Tibial artery (tissue), 4 donors: Measurements from ENCODE around the gene OSBPL3.
A peak's percentile ranks its signal among the peaks of the same experiment; 100 is the strongest.

Experiments
- DNase-seq, 2 donors: peaks; one replicate each; pipeline ENCODE4 v3.0.0-alpha.2; 2019
- H3K27ac ChIP-seq, 2 donors: fragments of 200-600 bp; sonication (generic) in 1 of 2; 1 replicate in 1 of 2; 2 replicates in 1 of 2; pipeline ENCODE4 v1.5.1; 2018 to 2019; ENCODE audit warnings: mild to moderate bottlenecking in 1 of 2
- H3K27me3 ChIP-seq, 2 donors: fragments of 200-600 bp; sonication (generic) in 1 of 2; one replicate each; pipeline versions ENCODE4 v1.5.1 to v1.6.0; 2016 to 2019
- H3K36me3 ChIP-seq, 3 donors: fragments of 200-600 bp; sonication (generic) in 2 of 3; one replicate each; pipeline ENCODE4 v1.5.1; 2016 to 2019; ENCODE audit warnings: mild to moderate bottlenecking in 2 of 3
- H3K4me1 ChIP-seq, 4 donors: fragments of 200-600 bp; sonication (generic) in 2 of 4; 1 replicate in 3 of 4; 2 replicates in 1 of 4; pipeline ENCODE4 v1.5.1; 2016 to 2019
- H3K4me3 ChIP-seq, 2 donors: fragments of 200-600 bp; sonication (generic) in 1 of 2; 1 replicate in 1 of 2; 2 replicates in 1 of 2; pipeline ENCODE4 v1.5.1; 2018 to 2019; ENCODE audit warnings: mild to moderate bottlenecking in 2 of 2
- H3K9me3 ChIP-seq, 3 donors: fragments of 200-600 bp; sonication (generic) in 1 of 3; one replicate each; pipeline ENCODE4 v1.5.1; 2016 to 2019
- intact Hi-C: fragments of 100-400 bp; cut with DNase I; formaldehyde crosslinking; loops from one replicate; pipeline ENCODE4 v1.15.0; 2023; ENCODE audit warnings: low total_unique reads
- TF ChIP-seq, protein P1 (sequence below), 2 experiments: fragments of 200-600 bp in 1 of 2; fragments of 450-650 bp in 1 of 2; IDR thresholded peaks; one replicate each; pipeline ENCODE4 v1.5.1; 2017 to 2019; ENCODE audit warnings: antibody characterized with exemption in 2 of 2, mild to moderate bottlenecking in 1 of 2, moderate library complexity in 1 of 2

Gene OSBPL3

DNA sequence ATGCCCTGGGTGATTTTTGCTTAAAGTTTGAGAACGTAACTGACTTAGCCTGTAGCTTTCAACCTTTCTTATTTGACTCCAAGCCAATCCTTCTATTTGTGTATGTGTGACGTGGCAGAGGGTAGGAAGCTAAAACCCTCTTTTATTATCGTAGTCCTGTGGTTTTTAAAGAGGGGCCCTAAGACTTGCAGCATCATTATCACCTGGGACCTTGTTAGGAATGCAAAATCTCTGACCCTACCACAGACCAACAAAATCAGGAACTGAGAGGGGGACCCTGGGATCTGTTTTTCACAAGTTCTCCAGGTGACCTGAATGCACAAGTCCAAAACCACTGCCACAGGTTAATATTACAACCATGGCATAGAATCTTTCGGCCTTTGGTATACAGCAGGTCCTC is 80.1 kb downstream of the OSBPL3 start:
- H3K27me3 ChIP-seq, result no peaks in the 10 kb centered on the region
- no peak overlapping the region for H3K27ac ChIP-seq
- intact Hi-C loops, result loop anchor here (5.0 kb wide), 1 partner anchor 682 kb away; no protein-coding TSS in a partner anchor
- no peaks in the 10 kb centered on the region for H3K9me3 ChIP-seq
- H3K4me1 ChIP-seq, result no peaks in the 10 kb centered on the region
- TF ChIP-seq, protein P1, sequence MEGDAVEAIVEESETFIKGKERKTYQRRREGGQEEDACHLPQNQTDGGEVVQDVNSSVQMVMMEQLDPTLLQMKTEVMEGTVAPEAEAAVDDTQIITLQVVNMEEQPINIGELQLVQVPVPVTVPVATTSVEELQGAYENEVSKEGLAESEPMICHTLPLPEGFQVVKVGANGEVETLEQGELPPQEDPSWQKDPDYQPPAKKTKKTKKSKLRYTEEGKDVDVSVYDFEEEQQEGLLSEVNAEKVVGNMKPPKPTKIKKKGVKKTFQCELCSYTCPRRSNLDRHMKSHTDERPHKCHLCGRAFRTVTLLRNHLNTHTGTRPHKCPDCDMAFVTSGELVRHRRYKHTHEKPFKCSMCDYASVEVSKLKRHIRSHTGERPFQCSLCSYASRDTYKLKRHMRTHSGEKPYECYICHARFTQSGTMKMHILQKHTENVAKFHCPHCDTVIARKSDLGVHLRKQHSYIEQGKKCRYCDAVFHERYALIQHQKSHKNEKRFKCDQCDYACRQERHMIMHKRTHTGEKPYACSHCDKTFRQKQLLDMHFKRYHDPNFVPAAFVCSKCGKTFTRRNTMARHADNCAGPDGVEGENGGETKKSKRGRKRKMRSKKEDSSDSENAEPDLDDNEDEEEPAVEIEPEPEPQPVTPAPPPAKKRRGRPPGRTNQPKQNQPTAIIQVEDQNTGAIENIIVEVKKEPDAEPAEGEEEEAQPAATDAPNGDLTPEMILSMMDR (IDR thresholded peaks at IDR 0.05), result no peak
- H3K36me3 ChIP-seq, result no peaks in the 10 kb centered on the region
- no peak for DNase-seq
- H3K4me3 ChIP-seq, result no peak overlapping the region

DNA sequence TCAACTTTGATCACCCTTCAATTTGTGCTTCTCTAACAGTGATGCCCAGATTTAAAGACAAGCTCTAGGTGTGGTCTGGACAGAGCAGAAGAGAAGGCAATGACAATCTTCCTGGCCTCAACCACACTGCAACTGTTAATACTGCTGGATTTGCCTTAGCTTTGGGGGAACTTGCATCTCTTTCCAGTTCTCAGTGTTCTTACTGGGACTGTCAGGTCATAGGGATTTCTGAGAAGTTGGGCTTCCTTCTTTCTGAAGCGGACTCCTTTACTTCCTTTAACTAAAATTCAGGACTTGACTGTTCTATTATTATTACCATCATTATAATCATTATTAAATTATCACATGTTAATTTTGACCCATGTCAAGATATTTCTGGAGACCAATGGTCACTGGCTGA is 80.8 kb downstream of the OSBPL3 start:
- Histone ChIP-seq H3K4me1 (no peaks in the 10 kb centered on the region), H3K9me3 (no peaks in the 10 kb centered on the region), H3K27me3 (no peaks in the 10 kb centered on the region), H3K27ac (no peak overlapping the region), H3K4me3 (no peak overlapping the region), H3K36me3 (no peaks in the 10 kb centered on the region)
- TF ChIP-seq, protein P1 (IDR thresholded peaks at IDR 0.05), result no peak
- DNase-seq, result no peak
- intact Hi-C loops, result no loop called here

DNA sequence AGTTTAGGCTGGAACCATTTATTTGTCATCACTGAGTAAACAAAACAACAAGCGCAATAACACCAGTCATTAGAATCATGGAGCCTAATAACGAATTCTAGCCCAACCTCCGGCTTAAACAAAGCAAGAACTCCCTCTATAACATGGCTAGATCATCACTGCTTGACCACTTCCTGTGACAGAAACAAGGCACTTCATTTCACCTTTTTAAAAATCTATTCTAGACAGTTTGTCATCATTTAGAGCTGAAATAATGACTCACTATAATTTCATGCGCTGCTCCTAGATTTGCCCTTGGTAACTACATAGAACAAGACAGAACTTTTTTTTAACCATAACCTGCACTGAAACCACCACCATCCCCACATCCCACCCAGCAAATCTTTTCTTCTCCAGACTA is 81.3 kb downstream of the OSBPL3 start:
- no peaks in the 10 kb centered on the region for H3K4me1 ChIP-seq
- no peaks in the 10 kb centered on the region for H3K27me3 ChIP-seq
- no peak for DNase-seq
- no peak overlapping the region for H3K27ac ChIP-seq
- H3K4me3 ChIP-seq, result no peak overlapping the region
- no peaks in the 10 kb centered on the region for H3K36me3 ChIP-seq
- intact Hi-C loops, result no loop called here
- no peaks in the 10 kb centered on the region for H3K9me3 ChIP-seq
- TF ChIP-seq, protein P1 (IDR thresholded peaks at IDR 0.05), result no peak

DNA sequence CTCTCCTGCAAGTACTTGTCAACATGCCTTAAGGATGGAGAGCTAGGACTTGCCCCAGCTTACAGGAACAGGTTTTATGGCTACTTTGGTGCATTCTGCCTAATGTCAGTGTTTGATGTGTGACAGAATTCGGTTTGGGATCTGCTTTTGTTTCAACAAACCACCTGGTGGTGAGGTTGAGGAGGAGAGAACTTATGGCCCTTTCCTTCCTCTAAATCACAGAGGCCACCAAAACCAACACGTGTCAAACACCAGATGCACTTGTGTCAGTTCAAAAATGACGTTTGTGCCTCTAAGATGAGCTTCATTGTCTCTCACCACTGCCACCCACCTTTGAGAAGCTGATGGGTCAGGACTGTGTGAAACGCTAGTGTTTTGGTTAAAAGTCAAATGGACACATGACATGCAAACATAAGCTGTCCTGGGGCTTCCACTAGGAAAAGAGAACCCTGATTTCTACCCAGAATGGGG is 83.9 kb downstream of the OSBPL3 start:
- DNase-seq, result no peak
- Histone ChIP-seq H3K27ac (no peak overlapping the region), H3K4me3 (no peak overlapping the region), H3K9me3 (no peaks in the 10 kb centered on the region), H3K36me3 (no peaks in the 10 kb centered on the region), H3K4me1 (no peaks in the 10 kb centered on the region), H3K27me3 (no peaks in the 10 kb centered on the region)
- intact Hi-C loops, result no loop called here
- TF ChIP-seq, protein P1 (IDR thresholded peaks at IDR 0.05), result no peak

DNA sequence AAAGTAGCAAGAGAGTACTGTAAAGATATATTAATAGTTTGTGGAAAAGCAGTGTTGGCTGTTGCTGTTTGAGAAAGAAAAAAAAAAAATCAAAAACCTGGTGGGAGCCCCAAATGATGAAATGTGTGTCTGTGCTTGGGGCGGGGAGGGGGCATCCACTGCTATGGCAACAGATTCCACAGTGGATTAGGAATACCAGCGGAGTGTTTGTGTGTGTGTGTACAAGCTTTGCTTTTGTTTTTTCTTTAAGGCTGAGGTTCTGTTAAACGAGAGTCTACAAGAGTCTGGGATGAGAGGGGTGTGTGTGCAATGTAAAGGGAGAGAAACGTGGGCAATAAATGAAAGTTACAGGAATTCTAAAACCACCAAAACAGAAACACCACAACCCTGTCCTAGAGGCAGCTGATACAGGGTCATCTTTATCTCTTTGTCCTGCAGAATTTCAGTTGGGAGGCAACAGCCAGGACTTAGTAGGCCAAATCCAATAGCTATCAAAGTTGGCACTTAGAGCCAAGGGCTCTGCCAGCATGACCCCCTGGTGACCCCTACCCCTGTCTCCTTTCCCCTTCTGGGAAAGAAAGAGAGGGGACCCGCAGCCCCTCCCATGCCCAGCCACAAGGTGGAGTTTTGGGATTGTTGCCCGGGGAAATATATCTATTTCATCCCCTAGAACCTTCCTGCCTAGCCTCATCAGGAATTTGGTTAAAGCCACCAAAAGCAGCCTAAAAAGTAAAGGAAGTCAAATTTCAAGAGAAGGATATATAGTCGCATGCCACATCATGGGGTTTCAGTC is 85.4 kb downstream of the OSBPL3 start:
- no peaks in the 10 kb centered on the region for H3K9me3 ChIP-seq
- H3K4me1 ChIP-seq, result no peaks in the 10 kb centered on the region
- intact Hi-C loops, result no loop called here
- TF ChIP-seq, protein P1 (IDR thresholded peaks at IDR 0.05), result peak in 1 of 2 experiments; percentile 15
- no peaks in the 10 kb centered on the region for H3K36me3 ChIP-seq
- H3K27me3 ChIP-seq, result no peaks in the 10 kb centered on the region
- H3K27ac ChIP-seq, result no peak overlapping the region
- no peak overlapping the region for H3K4me3 ChIP-seq
- no peak for DNase-seq
